GM15510 (cell line): ENCODE results near the gene KIF18B.

Experiments
- POLR2A ChIP-seq: IDR thresholded peaks from 3 replicates; pipeline ENCODE4 v1.6.1; 2011; ENCODE audit warnings: borderline replicate concordance; ENCODE audit not compliant: insufficient read length; ENCODE audit errors: extremely low read depth

The KIF18B gene

GRCh38 chr17:44877121-44877520 is 70.5 kb downstream of the KIF18B start:
- TF ChIP-seq POLR2A, result no peak

GRCh38 chr17:44875761-44876160 is 71.8 kb downstream of the KIF18B start:
- TF ChIP-seq POLR2A, result no peak
